Karpas-422 (cell line): ENCODE measurements around the gene PID1. TPM values are rescaled to one million over a fixed set of nuclear protein-coding genes. Genes with fewer than 3 reads are reported as not detected.

Experiments
- DNase-seq: peaks from one replicate; pipeline ENCODE4 v3.0.0-alpha.2; 2015
- H2AFZ ChIP-seq: fragments of 200-600 bp; sonication (generic); 2 replicates; pipeline ENCODE4 v1.6.1; 2014; ENCODE audit warnings: antibody characterized with exemption, low read length, mixed read lengths
- H3K27ac ChIP-seq: fragments of 200-600 bp; sonication (generic); 2 replicates; pipeline ENCODE4 v1.5.1; 2014; ENCODE audit warnings: mild to moderate bottlenecking, low read length, moderate library complexity
- H3K27me3 ChIP-seq: fragments of 200-600 bp; sonication (generic); 2 replicates; pipeline ENCODE4 v1.6.1; 2014; ENCODE audit warnings: low read length, mixed read lengths
- H3K36me3 ChIP-seq: fragments of 200-600 bp; sonication (generic); 2 replicates; pipeline ENCODE4 v1.6.1; 2014; ENCODE audit warnings: low read length, mixed read lengths; ENCODE audit not compliant: insufficient read depth
- H3K4me1 ChIP-seq: fragments of 200-600 bp; sonication (generic); 2 replicates; pipeline ENCODE4 v1.6.1; 2014; ENCODE audit warnings: mild to moderate bottlenecking, low read length, mixed read lengths
- H3K4me2 ChIP-seq: fragments of 200-600 bp; sonication (generic); 2 replicates; pipeline ENCODE4 v1.6.1; 2014; ENCODE audit warnings: low read length, low read depth, mild to moderate bottlenecking; ENCODE audit not compliant: poor library complexity, severe bottlenecking
- H3K4me3 ChIP-seq: fragments of 200-600 bp; sonication (generic); 2 replicates; pipeline ENCODE4 v1.5.1; 2014; ENCODE audit warnings: mild to moderate bottlenecking, antibody characterized with exemption, low read length, mixed read lengths
- H3K79me2 ChIP-seq: fragments of 200-600 bp; sonication (generic); 2 replicates; pipeline ENCODE4 v1.6.1; 2014; ENCODE audit warnings: mild to moderate bottlenecking, low read length, mixed read lengths
- H3K9ac ChIP-seq: fragments of 200-600 bp; sonication (generic); 2 replicates; pipeline ENCODE4 v1.6.0; 2014; ENCODE audit warnings: low read length
- H3K9me2 ChIP-seq: fragments of 200-600 bp; sonication (generic), shearing (Covaris generic); replicated peaks from 2 replicates; pipeline ENCODE4 v1.6.0; 2014; ENCODE audit warnings: mild to moderate bottlenecking, low read length, moderate library complexity; ENCODE audit not compliant: insufficient read depth
- H3K9me3 ChIP-seq: fragments of 300-700, 200-600 bp; sonication (generic); 2 replicates; pipeline ENCODE4 v1.6.1; 2014; ENCODE audit warnings: low read length, mixed read lengths
- H4K20me1 ChIP-seq: fragments of 200-600 bp; sonication (generic); 2 replicates; pipeline ENCODE4 v1.6.1; 2014; ENCODE audit warnings: mild to moderate bottlenecking, antibody characterized with exemption, low read length, low read depth; ENCODE audit not compliant: insufficient read depth
- total RNA-seq: library from RNA; depleted of rRNA; stranded (reverse); fragments of >200 nt; shearing (Covaris generic); gene quantifications from 2 replicates; pipeline ENCODE4 v1.2.3, GENCODE V29; 2014; ENCODE audit warnings: low replicate concordance

Gene PID1
- total RNA-seq, 1 experiment from 2014 or later, result not detected

GRCh38 chr2:229296536-229296935 is 25.4 kb upstream of the PID1 start:
- Histone ChIP-seq H3K79me2 (no peaks in the 10 kb centered on the region), H3K4me3 (no peak overlapping the region), H3K9ac (no peak overlapping the region), H3K4me1 (no peaks in the 10 kb centered on the region), H3K4me2 (no peak overlapping the region), H3K27me3 (no peaks in the 10 kb centered on the region), H3K9me2 (no peaks in the 10 kb centered on the region), H3K36me3 (no peaks in the 10 kb centered on the region), H3K27ac (no peak overlapping the region), H4K20me1 (no peaks in the 10 kb centered on the region), H2AFZ (no peak overlapping the region), H3K9me3 (no peaks in the 10 kb centered on the region)
- DNase-seq, result no peak

GRCh38 chr2:229296016-229296415 is 24.9 kb upstream of the PID1 start:
- H3K9me2 ChIP-seq, result no peaks in the 10 kb centered on the region
- H3K9ac ChIP-seq, result no peak overlapping the region
- no peaks in the 10 kb centered on the region for H3K79me2 ChIP-seq
- H2AFZ ChIP-seq, result no peak overlapping the region
- H3K4me2 ChIP-seq, result no peak overlapping the region
- no peak overlapping the region for H3K4me3 ChIP-seq
- H3K4me1 ChIP-seq, result no peaks in the 10 kb centered on the region
- no peaks in the 10 kb centered on the region for H4K20me1 ChIP-seq
- no peak for DNase-seq
- H3K27ac ChIP-seq, result no peak overlapping the region
- H3K36me3 ChIP-seq, result no peaks in the 10 kb centered on the region
- H3K9me3 ChIP-seq, result no peaks in the 10 kb centered on the region
- no peaks in the 10 kb centered on the region for H3K27me3 ChIP-seq

- Histone ChIP-seq H4K20me1 (no peaks in the 10 kb centered on the region), H3K4me1 (peaks cover 4% of the 10 kb centered on the region), H3K36me3 (no peaks in the 10 kb centered on the region), H3K4me2 (no peak overlapping the region), H3K27ac (no peak overlapping the region), H3K4me3 (no peak overlapping the region), H3K9ac (no peak overlapping the region), H3K79me2 (no peaks in the 10 kb centered on the region), H3K27me3 (no peaks in the 10 kb centered on the region), H3K9me3 (peaks cover 3% of the 10 kb centered on the region; the same call in 1 of the 2 replicates), H2AFZ (no peak overlapping the region), H3K9me2 (no peaks in the 10 kb centered on the region)
- no peak for DNase-seq
These were observed 16.7 kb upstream of the PID1 start for GRCh38 chr2:229287823-229288222.

GRCh38 chr2:229282758-229283546 is 11.9 kb upstream of the PID1 start:
- no peak overlapping the region for H3K9ac ChIP-seq

GRCh38 chr2:229279516-229279915 is 8.4 kb upstream of the PID1 start:
- Histone ChIP-seq H4K20me1 (no peaks in the 10 kb centered on the region), H3K27ac (no peak overlapping the region), H3K36me3 (no peaks in the 10 kb centered on the region), H3K4me1 (no peaks in the 10 kb centered on the region), H3K27me3 (no peaks in the 10 kb centered on the region), H2AFZ (no peak overlapping the region), H3K9ac (no peak overlapping the region), H3K4me3 (no peak overlapping the region), H3K9me2 (no peaks in the 10 kb centered on the region), H3K9me3 (no peaks in the 10 kb centered on the region), H3K4me2 (no peak overlapping the region), H3K79me2 (no peaks in the 10 kb centered on the region)
- no peak for DNase-seq

More at GRCh38 chr2:229282758-229283546, 11.9 kb upstream of the PID1 start:
- Histone ChIP-seq H4K20me1 (no peaks in the 10 kb centered on the region), H3K4me1 (peaks cover 4% of the 10 kb centered on the region), H2AFZ (no peak overlapping the region), H3K9me2 (no peaks in the 10 kb centered on the region), H3K4me2 (no peak overlapping the region), H3K27me3 (no peaks in the 10 kb centered on the region), H3K36me3 (no peaks in the 10 kb centered on the region), H3K27ac (no peak overlapping the region), H3K4me3 (no peak overlapping the region), H3K79me2 (no peaks in the 10 kb centered on the region), H3K9me3 (no peaks in the 10 kb centered on the region)
- no peak for DNase-seq

- no peak overlapping the region for H3K9ac ChIP-seq
These were observed 4.4 kb upstream of the PID1 start for GRCh38 chr2:229275506-229275905.

GRCh38 chr2:229273723-229274338 is 2.7 kb upstream of the PID1 start:
- no peaks in the 10 kb centered on the region for H3K79me2 ChIP-seq
- no peak overlapping the region for H2AFZ ChIP-seq
- no peak overlapping the region for H3K4me3 ChIP-seq
- H3K9ac ChIP-seq, result no peak overlapping the region
- H4K20me1 ChIP-seq, result no peaks in the 10 kb centered on the region
- H3K9me3 ChIP-seq, result no peaks in the 10 kb centered on the region
- no peaks in the 10 kb centered on the region for H3K27me3 ChIP-seq
- no peaks in the 10 kb centered on the region for H3K36me3 ChIP-seq
- no peaks in the 10 kb centered on the region for H3K9me2 ChIP-seq
- H3K27ac ChIP-seq, result no peak overlapping the region
- H3K4me1 ChIP-seq, result peaks cover 5% of the 10 kb centered on the region; the same call in 1 of the 2 replicates
- no peak overlapping the region for H3K4me2 ChIP-seq
- peak; percentile 60 for DNase-seq

More at GRCh38 chr2:229275506-229275905, 4.4 kb upstream of the PID1 start:
- Histone ChIP-seq H4K20me1 (no peaks in the 10 kb centered on the region), H3K79me2 (no peaks in the 10 kb centered on the region), H3K4me2 (no peak overlapping the region), H3K27me3 (no peaks in the 10 kb centered on the region), H3K27ac (no peak overlapping the region), H3K9me3 (no peaks in the 10 kb centered on the region), H2AFZ (no peak overlapping the region), H3K4me1 (peaks cover 5% of the 10 kb centered on the region; the same call in 1 of the 2 replicates), H3K9me2 (no peaks in the 10 kb centered on the region), H3K4me3 (no peak overlapping the region), H3K36me3 (no peaks in the 10 kb centered on the region)
- DNase-seq, result no peak

- Histone ChIP-seq H3K9me2 (no peaks in the 10 kb centered on the region), H3K9me3 (no peaks in the 10 kb centered on the region), H3K4me1 (peaks cover 5% of the 10 kb centered on the region; the same call in 1 of the 2 replicates), H3K4me3 (no peak overlapping the region), H3K27ac (no peak overlapping the region), H3K79me2 (no peaks in the 10 kb centered on the region), H3K27me3 (no peaks in the 10 kb centered on the region), H3K9ac (no peak overlapping the region), H2AFZ (no peak overlapping the region), H3K36me3 (no peaks in the 10 kb centered on the region), H4K20me1 (no peaks in the 10 kb centered on the region), H3K4me2 (no peak overlapping the region)
- no peak for DNase-seq
These were observed 2.1 kb upstream of the PID1 start for GRCh38 chr2:229273006-229273722.
